DND-41 (cell line): ENCODE data around the gene GIMAP7.

Experiments used
- EZH2 ChIP-seq: IDR thresholded peaks from 3 replicates; pipeline ENCODE4 v1.6.1; 2012; ENCODE audit warnings: borderline replicate concordance, low read depth, mild to moderate bottlenecking, moderate library complexity, low read length, inconsistent platforms; ENCODE audit not compliant: severe bottlenecking
- TF ChIP-seq, protein P1 (sequence below): IDR thresholded peaks from 2 replicates; pipeline ENCODE4 v1.5.1; 2012; ENCODE audit warnings: borderline replicate concordance, low read length, moderate library complexity, mild to moderate bottlenecking; ENCODE audit not compliant: poor library complexity, severe bottlenecking; ENCODE audit errors: extremely low read depth

DNA sequence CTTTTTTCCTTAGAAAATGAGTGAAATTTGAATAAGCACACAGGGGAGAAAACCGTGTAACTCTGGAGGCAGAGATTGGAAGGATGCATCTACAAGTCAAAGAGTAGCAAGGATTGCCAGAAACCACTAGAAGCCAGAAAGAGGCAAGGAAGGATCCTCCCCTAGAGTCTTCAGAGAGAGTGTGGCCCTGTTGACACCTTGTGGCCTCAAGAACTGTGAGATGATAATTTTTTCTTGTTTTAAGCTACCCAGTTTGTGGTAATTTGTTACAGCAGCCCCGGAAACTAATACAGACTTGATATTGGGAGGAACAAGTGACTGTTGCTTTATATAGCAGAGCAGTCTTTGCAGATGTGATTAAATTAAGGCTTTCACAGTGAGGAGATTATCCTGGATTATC is 3.6 kb upstream of the GIMAP7 start:
- TF ChIP-seq, protein P1, sequence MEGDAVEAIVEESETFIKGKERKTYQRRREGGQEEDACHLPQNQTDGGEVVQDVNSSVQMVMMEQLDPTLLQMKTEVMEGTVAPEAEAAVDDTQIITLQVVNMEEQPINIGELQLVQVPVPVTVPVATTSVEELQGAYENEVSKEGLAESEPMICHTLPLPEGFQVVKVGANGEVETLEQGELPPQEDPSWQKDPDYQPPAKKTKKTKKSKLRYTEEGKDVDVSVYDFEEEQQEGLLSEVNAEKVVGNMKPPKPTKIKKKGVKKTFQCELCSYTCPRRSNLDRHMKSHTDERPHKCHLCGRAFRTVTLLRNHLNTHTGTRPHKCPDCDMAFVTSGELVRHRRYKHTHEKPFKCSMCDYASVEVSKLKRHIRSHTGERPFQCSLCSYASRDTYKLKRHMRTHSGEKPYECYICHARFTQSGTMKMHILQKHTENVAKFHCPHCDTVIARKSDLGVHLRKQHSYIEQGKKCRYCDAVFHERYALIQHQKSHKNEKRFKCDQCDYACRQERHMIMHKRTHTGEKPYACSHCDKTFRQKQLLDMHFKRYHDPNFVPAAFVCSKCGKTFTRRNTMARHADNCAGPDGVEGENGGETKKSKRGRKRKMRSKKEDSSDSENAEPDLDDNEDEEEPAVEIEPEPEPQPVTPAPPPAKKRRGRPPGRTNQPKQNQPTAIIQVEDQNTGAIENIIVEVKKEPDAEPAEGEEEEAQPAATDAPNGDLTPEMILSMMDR, result no peak
- TF ChIP-seq EZH2, result no peak
